Activated CD4-positive, alpha-beta memory T cell treated with anti-CD3 and anti-CD28 coated beads for 36 hours (primary cell): ENCODE results near the gene ADCY10. TPM values are rescaled to one million over a fixed set of nuclear protein-coding genes. Genes with fewer than 3 reads are reported as not detected.
"Not testable (repeated sequence)": the region's sequence is repeated elsewhere in the genome, so short reads cannot be mapped to it uniquely, and the experiment has no call there.

ENCODE experiments used
- CTCF ChIA-PET: fragments of 350-600 bp; sonication (Branson Sonifier 250); formaldehyde crosslinking; loops from one replicate; lab custom pipeline; 2021; ENCODE audit warnings: antibody characterized with exemption, inconsistent platforms; lab: Charles Lee
- POLR2A ChIA-PET: fragments of 350-600 bp; sonication (Branson Sonifier 250); formaldehyde crosslinking; loops from one replicate; lab custom pipeline; 2021; ENCODE audit warnings: antibody characterized with exemption; lab: Charles Lee
- DNase-seq: peaks from one replicate; pipeline ENCODE4 v3.0.0-alpha.2; 2020
- H3K27ac Mint-ChIP-seq: one replicate; pipeline ENCODE4 v1.8.0; 2021; ENCODE audit warnings: mixed read lengths
- H3K27me3 Mint-ChIP-seq: one replicate; pipeline ENCODE4 v1.8.0; 2021; ENCODE audit warnings: mixed read lengths
- H3K36me3 Mint-ChIP-seq: one replicate; pipeline ENCODE4 v1.8.0; 2021; ENCODE audit warnings: mixed read lengths
- H3K4me1 Mint-ChIP-seq: one replicate; pipeline ENCODE4 v1.8.0; 2021; ENCODE audit warnings: low read depth, mixed read lengths
- H3K4me3 Mint-ChIP-seq: one replicate; pipeline ENCODE4 v1.8.0; 2021; ENCODE audit warnings: mild to moderate bottlenecking, mixed read lengths
- H3K9me3 Mint-ChIP-seq: one replicate; pipeline ENCODE4 v1.8.0; 2021; ENCODE audit warnings: mixed read lengths
- intact Hi-C: fragments of 100-400 bp; cut with micrococcal nuclease; formaldehyde crosslinking; loops from one replicate; pipeline ENCODE4 v1.15.1; 2023
- total RNA-seq, 2 experiments: library from RNA; stranded (reverse); gene quantifications; one replicate each; pipeline ENCODE4 v1.2.3, GENCODE V29; 2021

Gene ADCY10
- total RNA-seq, 2 experiments from 2014 or later = 0.05 TPM; not detected in 1

GRCh38 chr1:167837326-167837725 is 76.6 kb downstream of the ADCY10 start:
- Mint-ChIP-seq H3K36me3 (no peaks in the 10 kb centered on the region), H3K4me3 (no peak overlapping the region), H3K4me1 (no peaks in the 10 kb centered on the region), H3K27me3 (no peaks in the 10 kb centered on the region), H3K9me3 (no peaks in the 10 kb centered on the region), H3K27ac (no peak overlapping the region)
- DNase-seq = no peak
- ChIA-PET POLR2A (no interaction called here), CTCF (no interaction called here)
- intact Hi-C loops = no loop called here

- H3K27ac Mint-ChIP-seq = no peak overlapping the region
- H3K9me3 Mint-ChIP-seq = no peaks in the 10 kb centered on the region
- intact Hi-C loops = no loop called here
- no peak for DNase-seq
- no peaks in the 10 kb centered on the region for H3K36me3 Mint-ChIP-seq
- H3K4me3 Mint-ChIP-seq = no peak overlapping the region
- CTCF ChIA-PET = no interaction called here
- POLR2A ChIA-PET = no interaction called here
- no peaks in the 10 kb centered on the region for H3K27me3 Mint-ChIP-seq
- no peaks in the 10 kb centered on the region for H3K4me1 Mint-ChIP-seq
These were observed 77.7 kb downstream of the ADCY10 start for GRCh38 chr1:167836197-167836596.

GRCh38 chr1:167833904-167834303 is 80.0 kb downstream of the ADCY10 start:
- H3K9me3 Mint-ChIP-seq = no peaks in the 10 kb centered on the region
- DNase-seq = no peak
- no peak overlapping the region for H3K27ac Mint-ChIP-seq
- no peaks in the 10 kb centered on the region for H3K36me3 Mint-ChIP-seq
- POLR2A ChIA-PET = no interaction called here
- H3K4me3 Mint-ChIP-seq = no peak overlapping the region
- intact Hi-C loops = no loop called here
- CTCF ChIA-PET = no interaction called here
- H3K4me1 Mint-ChIP-seq = no peaks in the 10 kb centered on the region
- no peaks in the 10 kb centered on the region for H3K27me3 Mint-ChIP-seq

- DNase-seq = no peak
- Mint-ChIP-seq H3K9me3 (no peaks in the 10 kb centered on the region), H3K36me3 (no peaks in the 10 kb centered on the region), H3K27ac (no peak overlapping the region), H3K4me1 (no peaks in the 10 kb centered on the region), H3K27me3 (no peaks in the 10 kb centered on the region), H3K4me3 (no peak overlapping the region)
- CTCF ChIA-PET = no interaction called here
- intact Hi-C loops = no loop called here
- POLR2A ChIA-PET = no interaction called here
These were observed 81.2 kb downstream of the ADCY10 start for GRCh38 chr1:167832693-167833092.

GRCh38 chr1:167830668-167831067 is 83.3 kb downstream of the ADCY10 start:
- H3K36me3 Mint-ChIP-seq, CTCF ChIA-PET, H3K4me1 Mint-ChIP-seq, DNase-seq, H3K4me3 Mint-ChIP-seq, H3K27ac Mint-ChIP-seq, H3K27me3 Mint-ChIP-seq, intact Hi-C loops, H3K9me3 Mint-ChIP-seq, POLR2A ChIA-PET: not testable (repeated sequence)

DNA sequence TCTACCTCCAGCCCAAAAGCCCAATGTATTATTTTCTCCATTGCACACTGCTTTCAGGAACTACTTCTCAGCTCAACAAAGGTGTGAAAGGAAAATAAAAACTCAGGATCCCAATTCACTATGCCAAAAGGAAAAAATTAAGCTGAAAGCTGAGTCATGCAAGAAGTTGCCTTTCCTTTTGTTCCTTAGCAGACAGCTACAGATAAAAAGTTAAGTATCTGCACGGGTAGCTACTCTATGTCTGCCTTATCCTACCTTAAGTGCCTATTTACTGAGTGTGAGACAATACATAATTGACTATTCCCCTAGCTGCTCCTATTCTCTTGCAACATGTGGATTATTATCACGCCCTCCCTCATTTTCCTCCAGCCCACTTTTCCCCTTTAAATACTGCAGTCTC is 84.1 kb downstream of the ADCY10 start:
- Mint-ChIP-seq H3K27ac (no peak overlapping the region), H3K27me3 (no peaks in the 10 kb centered on the region), H3K4me1 (no peaks in the 10 kb centered on the region), H3K9me3 (no peaks in the 10 kb centered on the region), H3K4me3 (no peak overlapping the region), H3K36me3 (no peaks in the 10 kb centered on the region)
- intact Hi-C loops = no loop called here
- ChIA-PET POLR2A (no interaction called here), CTCF (interaction anchor here (0.6 to 1.6 kb wide), 3 partner anchors 41 to 256 kb away, joined by 3 to 4 read pairs (median 3); no protein-coding TSS in a partner anchor)
- DNase-seq = no peak

GRCh38 chr1:167826127-167826526 is 87.8 kb downstream of the ADCY10 start:
- peaks cover 3% of the 10 kb centered on the region for H3K27me3 Mint-ChIP-seq
- CTCF ChIA-PET = no interaction called here
- no peak overlapping the region for H3K27ac Mint-ChIP-seq
- POLR2A ChIA-PET = no interaction called here
- H3K4me1 Mint-ChIP-seq = no peaks in the 10 kb centered on the region
- DNase-seq = no peak
- H3K9me3 Mint-ChIP-seq = no peaks in the 10 kb centered on the region
- intact Hi-C loops = no loop called here
- H3K36me3 Mint-ChIP-seq = no peaks in the 10 kb centered on the region
- no peak overlapping the region for H3K4me3 Mint-ChIP-seq

DNA sequence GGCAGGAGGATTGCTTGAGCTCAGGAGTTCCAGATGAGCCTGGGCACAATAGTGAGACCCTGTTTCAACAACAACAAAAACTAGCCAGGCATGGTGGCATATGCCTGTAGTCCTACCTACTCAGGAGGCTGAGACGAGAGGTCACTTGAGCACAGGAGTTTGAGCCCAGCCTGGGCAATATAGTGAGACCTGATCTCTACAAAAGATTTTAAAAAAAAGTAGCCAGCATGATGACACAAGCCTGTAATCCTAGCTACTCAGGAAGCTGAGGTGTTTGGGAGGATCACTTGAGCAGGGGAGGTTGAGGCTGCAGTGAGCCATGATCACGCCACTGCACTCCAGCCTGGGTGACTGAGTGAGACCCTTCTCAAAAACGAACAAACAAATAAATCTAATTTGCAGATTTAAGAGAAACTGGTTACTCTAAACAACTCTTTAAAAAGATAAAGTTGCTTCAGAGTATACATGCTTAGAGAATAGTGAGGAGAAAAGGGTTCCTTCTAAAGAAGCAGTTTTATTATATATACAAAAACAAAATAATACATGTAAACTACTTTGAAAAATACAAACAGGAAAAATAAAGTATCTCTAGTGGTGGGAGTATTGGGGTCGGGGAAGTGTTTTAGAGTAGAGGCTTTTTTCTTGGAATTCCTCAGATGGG is 88.4 kb downstream of the ADCY10 start:
- no peaks in the 10 kb centered on the region for H3K36me3 Mint-ChIP-seq
- no peaks in the 10 kb centered on the region for H3K9me3 Mint-ChIP-seq
- H3K4me3 Mint-ChIP-seq = no peak overlapping the region
- CTCF ChIA-PET = no interaction called here
- DNase-seq = no peak
- intact Hi-C loops = no loop called here
- POLR2A ChIA-PET = no interaction called here
- no peak overlapping the region for H3K27ac Mint-ChIP-seq
- peaks cover 6% of the 10 kb centered on the region for H3K27me3 Mint-ChIP-seq
- no peaks in the 10 kb centered on the region for H3K4me1 Mint-ChIP-seq

DNA sequence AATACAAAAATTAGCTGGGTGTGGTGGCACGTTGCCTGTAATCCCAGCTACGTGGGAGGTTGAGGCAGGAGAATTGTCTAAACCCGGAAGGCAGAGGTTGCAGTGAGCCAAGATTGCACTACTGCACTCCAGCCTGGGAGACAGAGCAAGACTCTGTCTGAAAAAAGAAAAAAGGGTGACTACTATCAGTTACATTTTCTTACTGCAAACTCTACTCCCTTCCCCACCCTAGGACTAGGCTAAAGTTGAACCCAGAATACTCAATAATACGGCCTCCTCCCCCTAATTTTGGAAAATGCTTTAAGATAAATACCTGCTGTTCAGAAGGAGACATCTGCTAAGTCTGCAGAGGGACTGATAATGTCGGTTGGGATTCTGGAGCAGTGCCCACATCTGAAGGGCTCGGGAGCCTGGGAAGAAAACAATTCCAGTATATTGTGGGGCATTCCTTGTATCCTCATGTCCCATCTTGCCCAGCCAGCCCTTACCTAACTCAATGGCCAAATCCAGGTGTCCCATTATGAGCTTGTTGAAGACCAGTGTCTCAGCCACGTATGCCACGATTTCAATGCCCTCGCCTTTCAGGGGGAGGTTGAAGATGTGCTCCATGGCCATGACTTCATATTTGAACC is 89.7 kb downstream of the ADCY10 start:
- ChIA-PET POLR2A (no interaction called here), CTCF (no interaction called here)
- intact Hi-C loops = no loop called here
- no peaks in the 10 kb centered on the region for H3K36me3 Mint-ChIP-seq
- H3K4me3 Mint-ChIP-seq = no peak overlapping the region
- H3K9me3 Mint-ChIP-seq = no peaks in the 10 kb centered on the region
- H3K27me3 Mint-ChIP-seq = peaks cover 11% of the 10 kb centered on the region
- peaks cover 5% of the 10 kb centered on the region for H3K4me1 Mint-ChIP-seq
- no peak overlapping the region for H3K27ac Mint-ChIP-seq
- no peak for DNase-seq

GRCh38 chr1:167821969-167822685 is 91.8 kb downstream of the ADCY10 start:
- Mint-ChIP-seq H3K27ac (no peak overlapping the region), H3K27me3 (peaks cover 11% of the 10 kb centered on the region), H3K9me3 (no peaks in the 10 kb centered on the region), H3K4me1 (peaks cover 5% of the 10 kb centered on the region), H3K36me3 (no peaks in the 10 kb centered on the region), H3K4me3 (no peak overlapping the region)
- no peak for DNase-seq
- intact Hi-C loops = no loop called here
- POLR2A ChIA-PET = no interaction called here
- CTCF ChIA-PET = no interaction called here

DNA sequence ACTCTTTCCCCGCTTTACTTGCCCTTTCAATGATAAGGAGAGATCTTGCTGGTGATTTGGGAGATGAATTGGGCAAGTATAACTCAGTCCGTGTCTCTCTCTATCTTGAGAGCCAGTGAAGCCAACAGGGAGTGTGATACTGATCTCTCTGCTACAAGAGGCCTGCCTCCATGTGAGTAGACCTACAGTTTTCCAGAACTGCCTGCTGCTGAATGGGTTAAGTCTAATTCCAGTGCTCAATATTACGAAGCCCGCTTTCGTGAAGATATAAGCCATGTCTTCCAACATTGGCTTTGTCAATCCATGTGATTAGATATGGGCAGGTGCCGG is 92.6 kb downstream of the ADCY10 start:
- intact Hi-C loops = no loop called here
- H3K27ac Mint-ChIP-seq = no peak overlapping the region
- ChIA-PET POLR2A (no interaction called here), CTCF (interaction anchor here (0.6 kb wide), 1 partner anchor 229 kb away, joined by 4 read pairs; no protein-coding TSS in a partner anchor)
- H3K36me3 Mint-ChIP-seq = no peaks in the 10 kb centered on the region
- no peak for DNase-seq
- peaks cover 11% of the 10 kb centered on the region for H3K27me3 Mint-ChIP-seq
- peaks cover 5% of the 10 kb centered on the region for H3K4me1 Mint-ChIP-seq
- H3K9me3 Mint-ChIP-seq = no peaks in the 10 kb centered on the region
- H3K4me3 Mint-ChIP-seq = no peak overlapping the region

- Mint-ChIP-seq H3K36me3 (no peaks in the 10 kb centered on the region), H3K9me3 (peaks cover 3% of the 10 kb centered on the region), H3K27ac (no peak overlapping the region), H3K4me1 (peaks cover 5% of the 10 kb centered on the region), H3K27me3 (peaks cover 11% of the 10 kb centered on the region), H3K4me3 (no peak overlapping the region)
- CTCF ChIA-PET = interaction anchor here (0.6 kb wide), 1 partner anchor 229 kb away, joined by 4 read pairs; no protein-coding TSS in a partner anchor
- DNase-seq = no peak
- POLR2A ChIA-PET = no interaction called here
- intact Hi-C loops = no loop called here
These were observed 93.1 kb downstream of the ADCY10 start for GRCh38 chr1:167820684-167821355.
